ENCODE results near the gene GSX2.
A peak's percentile ranks its signal among the peaks of the same experiment; 100 is the strongest.

Gene GSX2

DNA sequence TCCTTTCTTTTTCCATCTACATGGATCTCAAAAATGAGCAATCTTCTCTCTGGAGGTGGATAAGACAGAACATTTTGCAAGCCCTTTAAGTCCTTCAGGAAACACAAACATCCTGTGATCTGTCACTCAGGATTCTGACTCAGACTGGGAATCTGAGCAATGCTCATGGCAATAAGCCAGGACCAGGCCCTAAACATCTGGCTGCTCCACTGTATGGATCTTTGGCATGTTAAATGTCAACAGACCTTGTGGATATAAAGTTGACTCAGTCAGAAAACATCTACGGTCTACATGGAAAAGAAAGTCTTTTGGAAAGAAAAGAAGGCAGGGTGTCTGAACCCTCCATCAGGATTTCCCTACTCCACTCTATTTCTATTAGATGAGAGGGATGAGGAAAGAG lies 17.8 kb upstream of the GSX2 start:
- no peak for DNase-seq

DNA sequence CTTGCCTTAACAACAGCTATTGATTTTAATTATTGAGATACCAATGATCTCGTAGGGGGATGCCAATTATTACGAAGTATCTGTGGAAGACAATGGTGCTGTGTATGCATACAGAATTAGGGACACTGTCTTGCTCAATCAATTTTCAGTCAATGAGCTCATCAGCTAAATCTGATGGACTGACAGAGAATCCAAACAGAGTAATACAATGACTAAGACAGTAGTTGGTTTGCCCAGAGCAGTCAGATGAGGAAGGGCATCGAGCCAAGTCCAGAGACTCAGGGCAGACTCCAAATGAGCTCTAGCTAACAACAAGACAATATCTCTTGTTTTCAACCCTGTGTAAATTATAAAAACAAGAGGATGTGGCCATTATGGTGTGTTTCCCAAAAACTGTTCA lies 14.7 kb upstream of the GSX2 start:
- DNase-seq = no peak

DNA sequence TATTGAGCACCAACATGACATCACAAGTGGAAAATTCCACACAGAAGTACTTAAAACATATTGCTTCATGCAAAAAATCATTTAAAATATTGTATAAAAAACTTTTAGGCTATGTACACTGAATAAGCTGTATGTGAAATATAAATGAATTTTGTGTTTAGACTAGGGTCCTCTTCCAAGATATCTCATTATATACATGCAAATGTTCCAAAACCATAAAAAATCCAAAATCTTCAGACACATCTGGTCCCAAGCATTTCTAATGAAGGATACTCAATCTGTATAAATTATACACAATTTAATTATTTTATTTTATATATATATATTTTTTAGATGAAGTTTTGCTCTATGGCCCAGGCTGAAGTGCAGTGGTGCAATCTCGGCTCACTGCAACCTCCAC lies 10.1 kb upstream of the GSX2 start:
- no peak for DNase-seq

DNA sequence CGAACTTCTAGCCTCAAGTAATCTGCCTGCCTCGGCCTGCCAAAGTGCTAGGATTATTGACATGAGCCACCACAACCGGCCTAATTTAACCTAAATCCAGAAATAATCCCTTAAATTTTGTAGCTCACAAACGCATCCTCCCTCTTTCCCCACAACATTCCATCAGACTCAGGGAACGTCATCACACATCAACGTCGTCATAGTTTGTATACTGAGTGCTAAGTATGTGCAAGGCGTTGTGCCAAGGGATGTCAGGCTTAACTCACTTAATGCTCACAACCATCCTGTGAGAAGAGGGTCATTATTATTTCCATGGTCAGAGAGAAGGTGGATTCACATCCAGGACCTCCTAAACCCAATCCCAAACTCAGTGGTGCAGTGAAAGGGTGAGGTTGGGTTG lies 9.6 kb upstream of the GSX2 start:
- no peak for DNase-seq

DNA sequence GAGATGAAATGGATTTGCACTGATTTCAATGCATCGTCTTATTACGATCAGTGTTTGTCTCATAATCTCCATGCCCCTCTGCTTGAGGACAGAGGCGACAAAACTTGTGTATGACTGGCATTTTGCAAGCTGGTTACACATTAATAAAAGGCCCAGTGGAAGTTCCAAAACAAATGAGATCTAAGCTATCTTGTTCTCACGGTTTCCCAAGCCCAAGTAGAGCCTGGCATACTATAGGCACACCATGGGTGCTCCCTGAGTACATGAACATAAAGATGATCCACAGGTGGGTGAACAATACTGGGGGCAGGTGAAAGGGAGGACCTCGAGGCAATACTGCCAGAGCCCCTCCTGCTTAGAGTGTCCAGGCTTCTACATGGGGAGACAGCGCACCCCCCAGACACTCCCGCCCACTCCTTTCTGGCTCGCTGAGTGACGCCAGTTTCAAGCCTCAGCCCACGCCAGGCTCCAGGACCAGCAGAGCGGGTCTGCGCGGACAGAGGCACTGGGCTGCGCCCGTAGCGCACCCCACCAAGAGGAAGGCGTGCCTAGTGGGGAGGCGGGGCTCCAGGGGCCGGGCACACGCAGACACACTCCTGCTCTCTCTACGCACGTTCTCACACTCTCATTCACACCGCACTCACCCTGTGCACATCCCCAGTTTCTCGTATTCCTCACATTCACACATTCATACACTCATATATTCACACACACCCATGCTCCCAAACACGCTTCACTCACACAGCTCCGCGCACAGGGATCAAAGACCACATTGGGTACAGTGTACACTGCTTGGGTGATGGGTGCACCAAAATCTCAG lies 8.9 kb upstream of the GSX2 start:
- DNase-seq = peak in 1 of 2 donors; percentile 32

DNA sequence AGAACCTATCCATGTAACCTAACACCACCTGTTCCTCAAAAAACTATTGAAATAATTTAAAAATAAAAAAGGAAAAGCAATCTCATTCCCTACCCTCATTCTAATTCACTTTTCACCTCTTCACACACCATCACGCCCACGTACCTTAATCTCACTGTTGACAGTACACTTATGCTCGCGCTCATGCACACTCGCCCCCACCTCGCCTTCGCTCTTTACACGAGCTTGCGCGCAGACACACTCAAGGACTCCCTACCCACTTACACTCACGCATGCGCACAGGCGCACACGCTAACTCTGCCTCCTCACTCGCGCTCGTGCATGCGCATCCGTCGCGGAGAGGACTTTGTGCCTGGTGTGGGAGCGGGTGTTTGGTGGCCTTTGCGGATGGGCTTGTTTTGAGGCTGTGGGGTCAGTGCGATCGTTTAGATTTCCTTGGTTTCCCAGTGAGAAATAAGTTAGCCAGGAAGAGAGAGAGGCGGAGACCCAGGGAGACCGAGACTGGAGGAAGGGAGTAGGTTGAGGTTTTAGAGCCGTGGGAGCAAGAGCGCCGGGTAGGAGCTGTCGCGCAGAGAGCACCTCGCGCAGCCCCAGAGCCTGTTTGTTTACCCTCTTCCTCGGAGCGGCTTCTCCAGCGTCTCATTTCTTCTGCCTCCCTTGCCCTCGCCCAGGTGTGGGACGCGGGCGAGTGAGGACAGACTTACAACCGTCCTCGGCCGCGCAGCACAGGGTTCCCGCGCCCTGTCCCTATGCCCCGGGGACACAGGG lies 8.1 kb upstream of the GSX2 start:
- DNase-seq = peak; percentile 86 to 87

DNA sequence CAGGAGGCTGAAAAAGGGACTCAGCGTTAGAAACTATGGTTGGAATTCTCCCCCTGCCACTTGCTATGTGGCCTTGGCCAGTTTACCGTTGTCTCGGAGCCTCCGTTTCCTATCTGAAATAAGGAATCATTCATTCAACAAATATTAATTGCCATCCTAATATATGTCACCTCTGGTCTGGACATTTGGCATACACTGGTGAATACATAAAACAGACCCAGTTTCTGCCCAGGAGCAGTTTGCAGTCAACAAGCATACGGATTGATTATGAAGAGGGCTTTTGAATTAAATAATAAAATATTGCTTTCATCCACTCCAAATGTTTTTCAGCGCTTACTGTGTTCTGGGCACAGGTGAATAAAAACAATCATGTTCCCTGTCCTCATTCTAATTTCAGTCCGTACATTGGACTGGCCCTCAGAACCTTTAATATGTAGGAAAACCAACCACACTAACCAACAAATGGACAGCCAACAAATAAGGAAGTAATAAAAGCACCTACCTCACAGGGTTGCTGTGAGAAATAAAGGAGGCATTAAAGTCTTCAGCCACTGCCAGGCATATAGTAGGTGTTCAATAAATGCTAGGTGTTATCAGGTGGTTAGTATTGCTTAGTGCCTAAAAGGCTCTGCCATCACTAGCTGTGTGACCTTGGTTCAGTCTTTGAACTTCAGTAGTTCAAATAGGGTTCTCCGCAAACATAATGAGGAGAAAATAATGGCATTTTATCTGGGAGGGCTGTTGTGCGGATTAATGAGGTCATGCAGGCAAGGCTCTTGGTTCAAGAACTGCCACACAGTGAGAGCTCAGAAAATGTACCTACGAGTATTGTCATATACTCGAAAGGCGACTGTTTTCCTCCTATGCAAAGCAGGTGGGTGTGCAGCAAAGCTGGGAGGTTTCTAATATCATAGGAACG lies 7.3 kb upstream of the GSX2 start:
- no peak for DNase-seq

DNA sequence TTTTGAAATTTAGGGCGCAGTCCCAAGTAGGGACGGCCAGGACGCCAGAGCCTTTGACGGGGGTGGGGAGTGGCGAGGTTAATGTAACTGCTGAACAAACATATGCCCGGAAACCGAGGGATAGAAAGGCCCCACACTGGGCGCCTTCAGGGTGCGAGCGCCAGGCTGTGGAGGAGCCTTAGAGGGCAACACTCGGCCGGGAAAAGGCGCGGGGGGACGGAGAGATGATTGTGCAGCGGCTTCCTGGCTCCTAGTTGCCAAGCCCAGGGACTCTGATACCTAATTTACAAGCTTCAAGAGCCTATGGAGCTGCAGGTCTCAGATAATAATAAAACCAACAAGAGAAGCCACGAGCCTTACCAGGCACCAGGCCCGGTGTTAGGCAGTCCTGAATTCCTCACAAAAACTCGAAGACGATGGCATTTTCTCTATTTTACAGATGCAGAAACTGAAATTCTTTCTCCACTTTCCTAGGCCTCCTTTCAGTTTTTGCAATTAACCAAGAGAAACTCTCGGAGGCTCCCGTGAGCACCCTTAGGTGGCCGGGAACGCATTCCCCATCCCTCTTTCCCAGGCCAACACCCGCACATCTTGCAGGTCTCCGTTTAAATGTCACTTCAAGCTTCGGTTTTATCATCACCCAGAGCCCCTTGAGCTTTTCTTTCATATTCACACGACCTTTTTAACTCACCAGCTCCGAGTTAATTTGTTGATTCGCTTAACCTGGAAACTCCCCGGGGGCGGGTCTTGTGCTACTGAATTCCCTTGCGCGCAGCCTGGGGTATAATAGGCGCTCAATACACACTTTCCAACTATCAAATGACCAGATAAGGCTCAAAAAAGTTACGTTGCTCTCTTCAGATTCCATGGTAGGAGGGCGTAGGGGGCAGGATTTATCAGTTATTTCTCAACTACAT lies 6.4 kb upstream of the GSX2 start:
- DNase-seq = no peak

DNA sequence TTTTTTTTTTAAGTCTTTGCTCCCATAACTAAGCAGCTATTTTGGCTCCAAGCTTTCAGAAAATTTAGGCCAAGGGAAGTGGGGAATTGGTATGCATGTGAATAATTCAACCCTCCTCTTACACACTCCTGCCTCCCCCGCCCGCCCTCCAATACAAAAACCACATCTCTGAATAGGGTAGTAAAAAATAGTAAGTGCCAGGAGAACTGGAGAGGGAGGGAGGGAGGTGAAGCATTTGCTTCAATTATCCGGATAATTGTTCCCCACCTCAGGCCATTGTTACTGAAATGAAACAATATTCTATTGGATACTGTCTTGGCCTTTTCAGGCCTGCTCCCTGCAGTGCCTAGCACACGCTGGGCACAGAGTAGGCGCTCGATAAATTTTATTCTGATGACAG lies 5.5 kb upstream of the GSX2 start:
- DNase-seq = no peak

DNA sequence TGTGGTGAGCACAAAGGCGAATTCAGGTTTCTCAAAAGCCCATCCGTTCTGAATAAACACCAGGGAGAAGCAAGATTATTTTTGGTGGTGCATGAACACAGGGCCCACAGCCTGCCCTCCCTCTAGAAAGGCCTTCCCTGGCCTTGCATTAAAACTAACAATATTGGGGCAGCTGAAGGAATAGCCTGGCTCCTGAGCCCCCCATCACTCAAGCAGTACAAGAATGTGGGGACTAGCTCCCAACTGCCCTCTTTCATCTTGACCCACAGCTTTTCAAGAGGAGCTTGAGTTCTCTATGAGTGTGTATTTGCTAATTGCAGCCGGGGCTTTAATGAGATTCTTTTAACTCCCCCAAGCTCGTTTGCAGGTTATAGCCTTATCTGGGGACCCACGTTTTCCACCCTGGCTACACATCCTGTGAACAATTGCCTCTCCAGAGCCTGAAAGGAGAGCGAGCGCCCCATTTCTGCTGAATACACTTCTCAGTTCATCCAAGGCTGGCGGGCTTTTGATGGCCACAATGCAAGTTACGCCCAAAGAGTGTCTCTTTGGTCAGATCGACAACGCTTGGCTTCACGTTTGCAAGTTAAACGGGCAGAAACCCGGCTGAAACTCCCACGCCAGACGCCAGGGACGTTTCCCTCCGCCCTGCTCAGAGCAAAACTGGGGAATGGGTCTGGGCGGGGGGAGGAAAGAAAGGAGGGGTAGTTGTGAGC lies 4.7 kb upstream of the GSX2 start:
- no peak for DNase-seq

DNA sequence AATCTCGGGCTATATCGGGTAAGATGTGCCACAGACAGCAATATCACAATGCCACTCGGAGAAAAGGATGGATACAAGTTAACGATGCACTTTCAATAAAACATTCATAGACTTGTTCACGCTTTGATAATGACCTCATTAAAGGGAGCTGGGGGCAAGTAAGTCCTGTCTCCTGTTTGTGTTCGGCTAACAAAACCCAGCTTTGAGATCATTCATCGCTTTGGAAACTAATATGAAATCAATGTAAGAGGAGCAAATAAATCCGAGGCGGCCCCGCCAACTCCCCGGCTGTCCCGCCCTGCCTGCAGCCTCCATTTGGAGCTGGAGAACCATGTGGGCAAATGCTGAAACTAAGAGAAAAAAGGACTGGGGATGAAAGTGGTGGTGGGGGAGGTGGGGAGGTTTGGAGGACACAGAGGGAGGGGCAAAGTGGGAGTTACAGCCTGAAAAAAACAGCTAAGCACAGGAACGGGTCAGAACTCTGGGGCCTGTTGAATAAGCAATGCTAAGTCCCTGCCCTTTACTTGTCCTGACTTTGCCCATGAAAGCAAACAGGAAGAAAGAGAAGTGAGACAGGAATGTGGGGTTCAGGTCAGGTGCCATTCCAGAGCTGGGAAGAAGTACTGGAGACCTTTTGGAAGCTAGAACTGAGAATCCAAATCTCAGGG lies 3.5 kb upstream of the GSX2 start:
- DNase-seq = no peak

DNA sequence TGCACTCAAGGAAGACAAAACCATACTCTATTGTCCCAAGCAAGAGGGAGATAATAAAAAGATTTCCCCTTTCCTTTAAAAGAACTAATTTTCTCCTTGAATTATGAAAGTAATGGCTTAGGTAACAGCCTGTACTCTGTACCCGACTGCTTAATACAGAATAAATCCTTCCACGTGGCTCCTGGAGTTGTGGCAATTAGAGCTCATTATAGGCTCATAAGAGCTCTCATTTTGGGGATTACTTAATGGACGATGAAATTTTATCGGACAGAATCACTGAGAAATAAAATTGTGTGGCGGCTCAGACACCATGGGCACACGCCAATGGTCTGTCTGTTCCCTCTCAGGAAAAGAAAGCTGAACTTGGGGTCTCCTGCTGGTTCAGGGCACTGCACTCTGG lies 2.8 kb upstream of the GSX2 start:
- DNase-seq = no peak

DNA sequence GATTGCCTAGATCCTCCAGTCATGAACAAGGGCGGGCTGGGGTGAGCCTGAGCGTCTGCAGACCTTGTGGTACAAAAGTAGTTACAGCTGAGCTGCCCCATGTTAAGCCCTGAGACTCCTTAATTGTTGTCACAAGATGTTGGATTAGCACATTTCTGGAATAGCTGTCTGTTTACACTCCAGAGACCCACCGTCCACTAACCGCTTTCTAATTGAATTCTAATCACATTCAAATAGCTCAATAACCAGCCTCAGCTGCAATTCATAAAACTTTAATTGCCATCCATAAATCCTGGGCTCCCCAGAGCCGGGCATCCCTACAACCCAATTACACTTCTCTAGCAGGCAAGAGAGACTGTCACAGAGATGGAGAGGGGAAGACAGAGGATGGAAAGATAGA lies 1.6 kb upstream of the GSX2 start:
- DNase-seq = no peak

DNA sequence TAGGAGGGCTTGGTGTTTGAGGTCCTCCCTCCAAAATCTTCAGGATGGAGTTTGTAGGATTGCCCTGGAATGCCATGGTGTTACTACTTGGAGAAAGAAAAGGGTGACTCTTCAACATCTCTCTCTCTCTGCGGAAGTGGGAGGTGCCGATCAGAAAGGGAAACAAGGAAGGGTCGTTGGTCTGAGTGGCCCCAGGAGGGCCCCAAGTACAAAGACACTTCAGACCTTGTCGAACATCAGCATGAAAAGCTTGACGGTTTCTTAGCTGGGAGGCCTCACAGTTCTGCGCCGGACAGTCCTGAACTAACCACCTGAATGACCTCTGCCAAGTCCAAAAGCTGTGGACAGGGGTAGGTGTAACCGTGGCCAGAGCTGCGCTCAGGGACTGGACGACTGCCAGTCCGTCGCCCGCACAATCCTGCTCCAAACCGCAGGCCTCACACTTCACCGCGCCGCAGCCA lies 646 bp upstream of the GSX2 start:
- DNase-seq = no peak

DNA sequence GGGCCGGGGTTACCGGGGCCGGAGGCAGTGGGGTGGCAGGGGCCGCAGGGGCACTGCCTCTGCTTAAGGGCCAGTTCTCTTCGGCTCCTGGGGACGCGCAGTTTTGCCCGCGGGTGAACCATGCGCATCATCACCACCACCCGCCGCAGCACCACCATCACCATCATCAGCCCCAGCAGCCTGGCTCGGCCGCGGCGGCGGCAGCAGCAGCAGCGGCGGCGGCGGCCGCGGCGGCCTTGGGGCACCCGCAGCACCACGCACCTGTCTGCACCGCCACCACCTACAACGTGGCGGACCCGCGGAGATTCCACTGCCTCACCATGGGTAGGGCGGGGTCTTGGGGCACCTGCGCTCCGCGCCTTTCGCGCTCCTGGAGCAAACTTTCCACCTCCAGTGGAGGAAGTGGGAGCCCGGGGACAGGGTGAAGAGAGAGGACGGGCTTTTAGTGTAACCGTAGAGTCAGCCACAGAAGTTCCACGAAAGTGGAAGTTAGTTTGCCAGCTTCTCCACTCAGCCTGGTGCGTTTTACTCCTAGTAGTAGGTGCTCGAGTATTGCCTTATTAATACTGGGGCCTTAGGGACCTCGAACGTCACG lies 729 bp downstream of the GSX2 start:
- peak in 1 of 2 donors; percentile 24 for DNase-seq

DNA sequence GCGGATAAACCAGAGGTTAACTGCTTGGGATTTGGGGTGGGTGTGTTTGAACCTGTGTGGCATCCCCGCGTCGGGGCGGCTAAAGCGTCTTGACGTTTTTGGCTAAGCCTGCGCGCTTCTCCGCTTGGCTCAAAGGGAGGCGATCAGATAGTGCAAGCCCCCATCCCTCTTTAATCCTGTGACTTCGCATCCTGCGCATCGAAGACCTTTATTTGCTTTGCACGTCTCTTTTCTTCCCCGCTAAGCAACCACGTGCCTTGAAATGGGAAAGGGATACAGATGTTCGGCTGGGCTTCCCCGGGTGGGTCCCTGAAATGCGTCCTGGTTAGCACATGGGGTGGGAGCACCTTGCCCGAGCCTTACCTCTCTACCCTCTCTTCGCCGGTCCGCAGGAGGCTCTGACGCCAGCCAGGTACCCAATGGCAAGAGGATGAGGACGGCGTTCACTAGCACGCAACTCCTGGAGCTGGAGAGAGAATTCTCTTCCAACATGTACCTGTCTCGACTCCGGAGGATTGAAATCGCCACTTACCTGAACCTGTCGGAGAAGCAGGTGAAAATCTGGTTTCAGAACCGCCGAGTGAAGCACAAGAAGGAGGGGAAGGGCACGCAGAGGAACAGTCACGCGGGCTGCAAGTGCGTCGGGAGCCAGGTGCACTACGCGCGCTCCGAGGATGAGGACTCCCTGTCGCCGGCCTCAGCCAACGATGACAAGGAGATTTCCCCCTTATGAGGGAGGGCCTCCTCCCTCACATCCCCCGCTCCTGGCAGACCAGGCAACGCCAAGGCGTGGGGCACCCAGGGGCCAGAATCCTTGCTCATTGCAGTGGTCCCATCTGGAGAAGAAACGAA lies 1.5 kb downstream of the GSX2 start:
- no peak for DNase-seq

DNA sequence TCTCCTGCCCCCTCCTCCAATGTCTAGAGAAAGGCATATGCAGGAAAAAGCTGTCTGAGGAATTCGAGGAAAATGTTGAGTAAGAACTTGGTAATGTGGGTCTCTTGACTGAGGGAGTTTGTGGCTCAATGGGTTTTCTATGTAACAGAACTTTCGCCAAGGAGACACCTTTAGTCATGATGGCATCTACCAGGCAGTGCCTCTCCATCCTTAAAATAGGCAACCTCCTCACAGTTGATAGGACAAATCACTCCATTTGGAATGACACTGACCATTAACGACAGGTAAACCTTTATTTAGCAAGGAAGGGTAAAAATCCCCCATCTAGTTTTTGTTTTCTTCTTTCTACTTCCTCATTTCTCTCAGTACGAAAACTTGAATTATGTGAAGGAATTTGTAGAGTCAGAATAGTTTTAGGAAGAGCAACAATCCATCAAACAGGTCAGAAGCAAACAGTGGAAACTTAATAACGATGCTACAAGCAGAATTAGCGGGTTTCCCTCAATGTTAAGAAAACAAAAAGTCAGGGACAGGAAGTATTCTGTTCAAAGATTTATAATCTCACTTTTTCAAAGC lies 2.7 kb downstream of the GSX2 start:
- DNase-seq = no peak

DNA sequence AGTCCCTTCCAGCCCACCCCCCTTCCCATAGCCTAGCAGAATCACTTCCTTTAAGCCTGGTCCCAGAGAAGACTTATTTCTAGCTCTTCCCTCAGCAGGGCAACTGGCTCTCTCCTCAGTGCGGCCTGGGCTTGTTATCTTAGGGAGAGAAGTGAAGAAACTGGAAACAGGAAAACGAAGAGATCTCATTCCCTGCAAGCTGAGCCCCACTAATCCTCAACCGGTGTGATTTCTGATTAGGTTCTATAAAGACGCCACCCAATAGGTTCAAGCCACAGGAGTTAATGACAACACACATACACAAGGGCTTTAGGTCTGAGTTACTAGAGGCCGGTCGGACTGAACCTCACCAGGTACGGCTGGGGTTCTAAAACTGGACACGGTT lies 3.2 kb downstream of the GSX2 start:
- no peak for DNase-seq

DNA sequence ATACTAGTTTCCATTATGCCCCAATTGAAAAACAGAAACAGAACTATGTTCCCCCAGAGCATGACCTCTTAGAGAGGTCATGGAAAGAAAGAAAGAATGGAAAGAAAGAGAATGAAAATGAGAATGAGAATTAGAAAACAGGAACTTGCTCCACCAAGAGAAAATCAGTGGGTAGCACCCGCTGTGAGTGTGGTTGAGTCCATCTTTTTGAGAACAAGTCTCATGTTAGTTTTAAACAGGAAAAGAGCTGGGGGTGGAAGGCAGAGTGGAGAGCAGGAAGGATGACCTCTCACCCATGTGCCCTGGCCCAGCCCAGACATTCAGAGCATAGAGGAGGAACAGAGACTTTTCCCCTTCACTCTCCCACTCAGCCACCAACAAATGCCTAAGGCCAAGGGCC lies 4.9 kb downstream of the GSX2 start:
- DNase-seq = no peak
